Lung (tissue), 12 donors: ENCODE measurements around the gene DNAH9. TPM values are rescaled to one million over a fixed set of nuclear protein-coding genes. Genes with fewer than 3 reads are reported as not detected.

Experiments
- ATAC-seq: fragments of 200-7000 bp; cut with Tn5 transposase; one replicate; pipeline ENCODE4 v1.9.1; 2020; ENCODE audit warnings: moderate number of reproducible peaks; ENCODE audit not compliant: insufficient read depth, low FRiP score
- DNase-seq, 3 donors: peaks; one replicate each; pipeline ENCODE4 v3.0.0-alpha.2; 2013 to 2017
- H3K27ac ChIP-seq, 2 donors: one replicate each; pipeline ENCODE4 v1.5.1; 2013; ENCODE audit warnings: mild to moderate bottlenecking in 2 of 2, moderate library complexity in 2 of 2, control low read depth in 1 of 2, inconsistent platforms in 1 of 2, low read depth in 1 of 2, low read length in 1 of 2
- H3K27me3 ChIP-seq, 3 donors: one replicate each; pipeline ENCODE4 v1.5.1; 2013; ENCODE audit warnings: low read length in 2 of 3; ENCODE audit not compliant: control insufficient read depth in 3 of 3, insufficient read depth in 3 of 3
- H3K36me3 ChIP-seq, 4 donors: one replicate each; pipeline ENCODE4 v1.5.1; 2013; ENCODE audit warnings: low read length in 4 of 4, mild to moderate bottlenecking in 1 of 4, moderate library complexity in 1 of 4; ENCODE audit not compliant: control insufficient read depth in 4 of 4, insufficient read depth in 4 of 4
- H3K4me1 ChIP-seq, 5 donors: one replicate each; pipeline ENCODE4 v1.5.1; 2013; ENCODE audit warnings: low read length in 5 of 5, mild to moderate bottlenecking in 2 of 5, moderate library complexity in 1 of 5; ENCODE audit not compliant: control insufficient read depth in 5 of 5, insufficient read depth in 5 of 5
- H3K4me3 ChIP-seq: one replicate; pipeline ENCODE4 v1.5.1; 2013; ENCODE audit warnings: mild to moderate bottlenecking, control low read depth, moderate library complexity
- H3K9ac ChIP-seq, 2 donors: one replicate each; pipeline ENCODE4 v1.5.1; 2013; ENCODE audit warnings: low read length in 2 of 2, control low read depth in 1 of 2; ENCODE audit not compliant: insufficient read depth in 1 of 2
- H3K9me3 ChIP-seq, 4 donors: one replicate each; pipeline ENCODE4 v1.5.1; 2013; ENCODE audit warnings: low read length in 3 of 4, mild to moderate bottlenecking in 1 of 4, moderate library complexity in 1 of 4; ENCODE audit not compliant: control insufficient read depth in 4 of 4, insufficient read depth in 3 of 4
- WGBS, 2 donors: extraction: QIAGEN DNeasy Blood & Tissue Kit; methylation state at CpG; one replicate each; pipeline ENCODE4 v1.1.7; 2013; 5-methylcytosine and 5-hydroxymethylcytosine counted together
- polyA plus RNA-seq, 2 donors: library from polyadenylated mRNA; stranded (reverse); fragments of 200-250 nt; gene quantifications; one replicate each; pipeline ENCODE4 v1.2.1, GENCODE V29; 2013
- total RNA-seq, 2 donors: library from RNA; depleted of rRNA in 1 of 2; stranded (reverse); fragments of >200 nt in 1 of 2; gene quantifications; one replicate each; pipeline ENCODE4 v1.2.1, GENCODE V29; 2014 to 2021
- TF ChIP-seq, protein P1 (sequence below): IDR thresholded peaks from 2 replicates; pipeline ENCODE4 v1.5.1; 2012; ENCODE audit warnings: mild to moderate bottlenecking; ENCODE audit errors: control extremely low read depth, extremely low read depth
- donor health status: control.
- donor health status: control.
- donor health status: Bipolar disorder and iron deficiency.
- donor health status: healthy.
- donor health status: DM: yes; HTN: yes; CAD: no.

The DNAH9 gene
- total and polyA plus RNA-seq, 4 donors = 4.0 to 36.1 (median 20.9) TPM

- Histone ChIP-seq H3K27me3 (peaks cover 0 to 5% (median 0%) of the 10 kb centered on the region in 3 donors), H3K9ac (no peak overlapping the region), H3K4me3 (no peak overlapping the region), H3K36me3 (no peaks in the 10 kb centered on the region), H3K9me3 (peaks cover 0 to 2% (median 0%) of the 10 kb centered on the region in 4 donors), H3K27ac (no peak overlapping the region), H3K4me1 (no peaks in the 10 kb centered on the region)
- TF ChIP-seq, protein P1, sequence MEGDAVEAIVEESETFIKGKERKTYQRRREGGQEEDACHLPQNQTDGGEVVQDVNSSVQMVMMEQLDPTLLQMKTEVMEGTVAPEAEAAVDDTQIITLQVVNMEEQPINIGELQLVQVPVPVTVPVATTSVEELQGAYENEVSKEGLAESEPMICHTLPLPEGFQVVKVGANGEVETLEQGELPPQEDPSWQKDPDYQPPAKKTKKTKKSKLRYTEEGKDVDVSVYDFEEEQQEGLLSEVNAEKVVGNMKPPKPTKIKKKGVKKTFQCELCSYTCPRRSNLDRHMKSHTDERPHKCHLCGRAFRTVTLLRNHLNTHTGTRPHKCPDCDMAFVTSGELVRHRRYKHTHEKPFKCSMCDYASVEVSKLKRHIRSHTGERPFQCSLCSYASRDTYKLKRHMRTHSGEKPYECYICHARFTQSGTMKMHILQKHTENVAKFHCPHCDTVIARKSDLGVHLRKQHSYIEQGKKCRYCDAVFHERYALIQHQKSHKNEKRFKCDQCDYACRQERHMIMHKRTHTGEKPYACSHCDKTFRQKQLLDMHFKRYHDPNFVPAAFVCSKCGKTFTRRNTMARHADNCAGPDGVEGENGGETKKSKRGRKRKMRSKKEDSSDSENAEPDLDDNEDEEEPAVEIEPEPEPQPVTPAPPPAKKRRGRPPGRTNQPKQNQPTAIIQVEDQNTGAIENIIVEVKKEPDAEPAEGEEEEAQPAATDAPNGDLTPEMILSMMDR = no peak
- DNase-seq (peak in 1 of 3 donors; percentile 2), ATAC-seq (no peak)
- 88% methylated on average over 46 of the region's 46 CpGs for WGBS, 2 donors
Measured at GRCh38 chr17:11557727-11558452, 40.4 kb upstream of the DNAH9 start.

- Histone ChIP-seq H3K4me1 (no peaks in the 10 kb centered on the region), H3K27ac (no peak overlapping the region), H3K9me3 (peaks cover 0 to 2% (median 0%) of the 10 kb centered on the region in 4 donors), H3K27me3 (peaks cover 0 to 5% (median 0%) of the 10 kb centered on the region in 3 donors), H3K9ac (no peak overlapping the region), H3K4me3 (no peak overlapping the region), H3K36me3 (no peaks in the 10 kb centered on the region)
- no peak for ATAC-seq
- TF ChIP-seq, protein P1 = no peak
- no peak for DNase-seq
- 88 to 94% methylated on average over 10 of the region's 10 CpGs for WGBS, 2 donors
Measured at GRCh38 chr17:11558681-11559234, 39.5 kb upstream of the DNAH9 start.

DNA sequence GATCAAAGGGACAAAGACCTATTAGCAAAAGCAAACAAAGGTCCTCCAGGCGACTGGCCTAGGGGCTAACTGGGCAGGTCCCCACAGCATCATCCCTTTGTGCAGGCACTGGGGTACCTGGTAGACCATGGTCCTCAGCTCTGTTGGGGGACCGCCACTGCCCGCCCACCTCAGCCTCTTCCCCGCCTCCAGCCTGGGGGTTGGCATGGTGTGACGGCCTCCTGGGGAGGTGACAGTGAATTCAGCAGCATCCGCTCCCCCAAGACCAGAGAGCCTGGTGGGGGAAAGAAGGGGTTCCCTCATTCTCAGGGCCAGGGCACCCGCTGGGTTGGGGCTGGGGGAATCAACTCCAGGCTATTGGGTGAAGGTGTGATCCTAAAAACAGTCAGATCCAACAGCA is 38.7 kb upstream of the DNAH9 start:
- H3K4me3 ChIP-seq = no peak overlapping the region
- no peak overlapping the region for H3K9ac ChIP-seq
- no peak overlapping the region for H3K27ac ChIP-seq
- no peak for ATAC-seq
- H3K36me3 ChIP-seq = no peaks in the 10 kb centered on the region
- WGBS, 2 donors = 65 to 67% methylated on average over 7 of the region's 7 CpGs
- no peaks in the 10 kb centered on the region for H3K4me1 ChIP-seq
- DNase-seq = no peak
- peaks cover 0 to 3% (median 0%) of the 10 kb centered on the region in 3 donors for H3K27me3 ChIP-seq
- TF ChIP-seq, protein P1 = no peak
- H3K9me3 ChIP-seq = no peaks in the 10 kb centered on the region
